ENCODE measurements around the gene KIF26B. TPM values are rescaled to one million over a fixed set of nuclear protein-coding genes. Genes with fewer than 3 reads are reported as not detected.
A peak's percentile ranks its signal among the peaks of the same experiment; 100 is the strongest.

KIF26B gene
- total RNA-seq, 1 donor from 2014 or later: 3.4 TPM

- Mint-ChIP-seq H3K9me3 (ENCODE audit: unreplicated experiment) (no peaks in the 10 kb centered on the region), H3K27me3 (ENCODE audit: unreplicated experiment) (peaks cover 17% of the 10 kb centered on the region), H3K4me1 (ENCODE audit: unreplicated experiment) (peaks cover 3% of the 10 kb centered on the region), H3K36me3 (ENCODE audit: low read depth, unreplicated experiment) (peaks cover 11% of the 10 kb centered on the region), H3K4me3 (ENCODE audit: unreplicated experiment) (no peak overlapping the region), H3K27ac (ENCODE audit: unreplicated experiment) (no peak overlapping the region)
- DNase-seq (ENCODE audit: low spot score): no peak
- no peak for TF ChIP-seq CTCF (IDR thresholded peaks at IDR 0.05; ENCODE audit: unreplicated experiment)
These were observed 530.5 kb downstream of the KIF26B start for GRCh38 chr1:245685111-245685810.

- Mint-ChIP-seq H3K4me3 (ENCODE audit: unreplicated experiment) (no peak overlapping the region), H3K27me3 (ENCODE audit: unreplicated experiment) (peaks cover 17% of the 10 kb centered on the region), H3K9me3 (ENCODE audit: unreplicated experiment) (no peaks in the 10 kb centered on the region), H3K27ac (ENCODE audit: unreplicated experiment) (no peak overlapping the region), H3K4me1 (ENCODE audit: unreplicated experiment) (peaks cover 2% of the 10 kb centered on the region), H3K36me3 (ENCODE audit: low read depth, unreplicated experiment) (peaks cover 11% of the 10 kb centered on the region)
- TF ChIP-seq CTCF (IDR thresholded peaks at IDR 0.05; ENCODE audit: unreplicated experiment): no peak
- DNase-seq (ENCODE audit: low spot score): no peak
These were observed 531.2 kb downstream of the KIF26B start for GRCh38 chr1:245686006-245686405.

DNA sequence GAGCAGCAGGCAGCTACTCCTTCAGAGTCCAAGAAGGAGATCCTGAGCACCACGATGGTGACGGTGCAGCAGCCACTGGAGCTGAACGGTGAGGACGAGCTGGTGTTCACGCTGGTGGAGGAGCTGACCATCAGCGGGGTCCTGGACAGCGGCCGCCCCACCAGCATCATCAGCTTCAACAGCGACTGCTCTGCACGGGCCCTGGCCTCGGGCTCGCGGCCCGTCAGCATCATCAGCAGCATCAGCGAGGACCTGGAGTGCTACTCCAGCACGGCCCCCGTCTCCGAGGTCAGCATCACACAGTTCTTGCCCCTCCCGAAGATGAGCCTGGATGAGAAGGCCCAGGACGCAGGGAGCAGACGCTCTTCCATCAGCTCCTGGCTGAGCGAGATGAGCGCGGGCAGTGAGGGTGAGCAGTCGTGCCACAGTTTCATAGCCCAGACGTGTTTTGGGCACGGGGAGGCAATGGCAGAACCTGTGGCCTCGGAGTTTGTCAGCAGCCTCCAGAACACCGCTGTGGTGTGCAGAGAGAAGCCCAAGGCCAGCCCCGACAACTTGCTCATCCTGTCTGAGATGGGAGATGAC lies 531.8 kb downstream of the KIF26B start:
- TF ChIP-seq CTCF (IDR thresholded peaks at IDR 0.05; ENCODE audit: unreplicated experiment): no peak
- Mint-ChIP-seq H3K9me3 (ENCODE audit: unreplicated experiment) (no peaks in the 10 kb centered on the region), H3K27ac (ENCODE audit: unreplicated experiment) (no peak overlapping the region), H3K4me1 (ENCODE audit: unreplicated experiment) (peaks cover 4% of the 10 kb centered on the region), H3K4me3 (ENCODE audit: unreplicated experiment) (no peak overlapping the region), H3K36me3 (ENCODE audit: low read depth, unreplicated experiment) (peaks cover 11% of the 10 kb centered on the region), H3K27me3 (ENCODE audit: unreplicated experiment) (peaks cover 15% of the 10 kb centered on the region)
- DNase-seq (ENCODE audit: low spot score): no peak

DNA sequence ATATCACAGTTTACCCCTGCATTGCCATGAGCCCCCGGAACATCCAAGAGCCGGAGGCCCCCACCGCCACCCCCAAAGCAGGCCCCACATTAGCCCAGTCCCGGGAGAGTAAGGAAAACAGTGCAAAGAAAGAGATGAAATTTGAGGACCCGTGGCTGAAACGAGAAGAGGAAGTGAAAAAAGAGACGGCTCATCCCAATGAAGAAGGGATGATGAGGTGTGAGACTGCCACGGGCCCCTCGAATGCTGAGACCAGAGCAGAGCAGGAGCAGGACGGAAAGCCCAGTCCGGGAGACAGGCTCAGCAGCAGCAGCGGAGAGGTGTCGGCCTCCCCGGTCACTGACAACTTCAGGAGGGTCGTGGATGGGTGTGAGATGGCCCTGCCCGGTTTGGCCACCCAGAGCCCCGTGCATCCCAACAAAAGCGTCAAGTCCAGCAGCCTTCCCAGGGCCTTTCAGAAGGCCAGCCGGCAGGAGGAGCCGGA lies 532.4 kb downstream of the KIF26B start:
- Mint-ChIP-seq H3K4me1 (ENCODE audit: unreplicated experiment) (peaks cover 4% of the 10 kb centered on the region), H3K36me3 (ENCODE audit: low read depth, unreplicated experiment) (peaks cover 11% of the 10 kb centered on the region), H3K9me3 (ENCODE audit: unreplicated experiment) (no peaks in the 10 kb centered on the region), H3K27ac (ENCODE audit: unreplicated experiment) (no peak overlapping the region), H3K4me3 (ENCODE audit: unreplicated experiment) (peak overlapping the region; percentile 54), H3K27me3 (ENCODE audit: unreplicated experiment) (peaks cover 15% of the 10 kb centered on the region)
- no peak for DNase-seq (ENCODE audit: low spot score)
- no peak for TF ChIP-seq CTCF (IDR thresholded peaks at IDR 0.05; ENCODE audit: unreplicated experiment)
